ENCODE data around the gene ATXN7L3.
"Not testable (repeated sequence)": the region's sequence is repeated elsewhere in the genome, so short reads cannot be mapped to it uniquely, and the experiment has no call there.

The ATXN7L3 gene

DNA sequence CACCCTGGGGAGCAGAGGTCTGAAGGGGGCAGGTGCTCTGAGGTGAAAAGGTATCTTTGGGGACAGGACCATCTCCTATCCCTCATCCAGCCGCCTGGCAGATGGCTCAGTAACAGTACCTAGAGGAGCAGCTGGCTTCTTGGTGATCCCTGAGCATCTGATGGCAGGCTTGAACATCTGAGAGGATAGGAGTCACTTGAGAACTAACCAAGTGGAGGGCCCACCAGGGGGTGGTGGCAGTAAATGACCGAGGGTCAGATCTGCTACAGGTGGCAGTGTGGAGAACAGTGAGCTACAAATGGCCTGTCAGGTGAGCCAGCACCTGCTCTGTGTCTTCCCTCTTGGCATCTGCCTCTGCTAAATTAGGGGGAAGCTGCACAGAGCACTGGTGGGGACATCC, 44.2 kb downstream of the ATXN7L3 start:
- TF ChIP-seq, protein P1, sequence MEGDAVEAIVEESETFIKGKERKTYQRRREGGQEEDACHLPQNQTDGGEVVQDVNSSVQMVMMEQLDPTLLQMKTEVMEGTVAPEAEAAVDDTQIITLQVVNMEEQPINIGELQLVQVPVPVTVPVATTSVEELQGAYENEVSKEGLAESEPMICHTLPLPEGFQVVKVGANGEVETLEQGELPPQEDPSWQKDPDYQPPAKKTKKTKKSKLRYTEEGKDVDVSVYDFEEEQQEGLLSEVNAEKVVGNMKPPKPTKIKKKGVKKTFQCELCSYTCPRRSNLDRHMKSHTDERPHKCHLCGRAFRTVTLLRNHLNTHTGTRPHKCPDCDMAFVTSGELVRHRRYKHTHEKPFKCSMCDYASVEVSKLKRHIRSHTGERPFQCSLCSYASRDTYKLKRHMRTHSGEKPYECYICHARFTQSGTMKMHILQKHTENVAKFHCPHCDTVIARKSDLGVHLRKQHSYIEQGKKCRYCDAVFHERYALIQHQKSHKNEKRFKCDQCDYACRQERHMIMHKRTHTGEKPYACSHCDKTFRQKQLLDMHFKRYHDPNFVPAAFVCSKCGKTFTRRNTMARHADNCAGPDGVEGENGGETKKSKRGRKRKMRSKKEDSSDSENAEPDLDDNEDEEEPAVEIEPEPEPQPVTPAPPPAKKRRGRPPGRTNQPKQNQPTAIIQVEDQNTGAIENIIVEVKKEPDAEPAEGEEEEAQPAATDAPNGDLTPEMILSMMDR (IDR thresholded peaks at IDR 0.05; ENCODE audit: insufficient read depth, low read depth, low read length, missing control alignments), result no peak
- no peak for DNase-seq (ENCODE audit: low read depth)
- no peak overlapping the region for H3K4me3 ChIP-seq (ENCODE audit: low read length)

DNA sequence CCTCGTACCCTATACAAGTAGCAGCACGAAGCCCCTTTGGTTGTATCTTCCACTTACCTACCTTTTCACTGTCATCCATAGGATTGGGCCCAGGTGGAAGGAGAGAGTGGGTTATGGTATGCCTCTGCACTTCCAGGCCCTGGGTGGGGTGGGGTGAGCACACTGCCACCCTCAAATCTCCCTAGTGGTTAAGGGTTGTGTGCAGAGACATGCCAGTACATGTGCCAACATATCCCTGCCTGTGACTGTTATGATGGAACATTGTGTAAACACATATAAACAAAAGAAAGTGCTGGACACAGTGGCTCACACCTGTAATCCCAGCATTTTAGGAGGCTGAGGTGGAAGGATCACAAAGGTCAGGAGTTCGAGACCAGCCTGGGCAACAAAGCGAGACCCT, 46.8 kb downstream of the ATXN7L3 start:
- DNase-seq (ENCODE audit: low read depth), result peak; percentile 94
- H3K4me3 ChIP-seq (ENCODE audit: low read length), result no peak overlapping the region

DNA sequence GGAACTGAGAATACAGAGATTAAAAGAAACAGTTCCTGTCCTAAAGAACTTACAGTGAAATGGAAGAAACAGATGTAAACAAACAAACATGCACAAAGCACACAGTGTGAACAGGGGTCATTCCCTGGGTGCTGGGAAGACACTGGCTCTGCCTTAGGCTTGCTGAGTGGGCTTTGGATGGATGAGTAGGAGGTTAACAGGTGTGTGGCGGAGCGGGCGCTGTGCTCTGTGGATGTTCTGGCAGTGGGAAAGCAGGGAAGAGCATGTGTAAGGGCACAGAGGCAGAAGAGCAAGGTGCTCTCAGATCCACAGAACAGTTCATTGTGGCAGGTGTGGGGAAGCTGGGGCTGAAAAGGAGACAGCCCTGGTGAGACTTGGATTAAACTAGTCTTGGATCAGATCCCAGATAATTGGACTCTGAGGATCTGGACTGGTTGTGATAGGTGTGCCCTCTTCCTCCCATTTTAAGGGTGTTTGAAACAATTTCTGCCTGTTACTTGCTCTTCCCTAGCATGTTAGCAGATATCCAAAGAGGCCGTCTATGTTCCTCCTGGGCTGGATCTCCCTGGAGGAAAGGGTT, 49.8 kb downstream of the ATXN7L3 start:
- TF ChIP-seq, protein P1 (IDR thresholded peaks at IDR 0.05; ENCODE audit: insufficient read depth, low read depth, low read length, missing control alignments), result no peak

More for the DNA sequence above, 46.8 kb downstream of the ATXN7L3 start:
- TF ChIP-seq, protein P1 (IDR thresholded peaks at IDR 0.05; ENCODE audit: insufficient read depth, low read depth, low read length, missing control alignments), result peak; percentile 25

DNA sequence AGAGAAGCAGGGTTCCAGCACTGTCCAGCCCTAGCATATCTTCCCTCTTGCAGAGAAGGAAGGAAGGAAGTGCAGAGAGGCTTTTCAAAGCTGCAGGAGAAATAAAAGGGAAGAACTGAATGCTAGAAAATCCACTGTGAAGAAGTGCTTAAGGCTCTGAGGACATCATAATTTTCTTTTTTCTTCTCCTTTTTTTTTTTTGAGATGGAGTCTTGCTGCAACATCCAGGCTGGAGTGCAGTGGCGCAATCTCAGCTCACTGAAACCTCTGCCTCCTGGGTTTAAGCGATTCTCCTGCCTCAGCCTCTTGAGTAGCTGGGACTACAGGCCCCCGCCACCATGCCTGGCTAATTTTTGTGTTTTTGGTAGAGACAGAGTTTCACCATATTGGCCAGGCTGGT, 50.6 kb downstream of the ATXN7L3 start:
- H3K4me3 ChIP-seq (ENCODE audit: low read length); DNase-seq (ENCODE audit: low read depth): not testable (repeated sequence)

More for the DNA sequence above, 49.8 kb downstream of the ATXN7L3 start:
- no peak overlapping the region for H3K4me3 ChIP-seq (ENCODE audit: low read length)
- DNase-seq (ENCODE audit: low read depth), result no peak

DNA sequence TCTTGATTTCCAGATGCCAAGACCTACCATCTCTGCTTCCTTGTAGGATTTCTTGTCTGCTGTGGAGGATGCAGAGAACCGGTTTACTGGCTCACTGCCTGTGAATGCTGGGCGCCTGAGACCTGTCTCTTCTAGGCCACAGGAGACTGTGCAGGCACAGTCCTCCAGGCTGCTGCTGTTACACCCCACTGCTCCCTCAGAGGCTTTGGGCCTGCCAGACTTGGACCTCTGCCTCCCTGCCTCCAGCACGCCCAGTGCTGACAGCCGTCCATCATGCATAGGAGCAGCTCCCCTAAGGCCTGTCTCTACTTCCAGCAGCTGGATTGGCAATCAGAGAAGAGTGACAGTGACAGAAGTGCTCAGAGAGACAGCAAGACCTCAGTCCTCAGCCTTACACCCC, 51.9 kb downstream of the ATXN7L3 start:
- TF ChIP-seq, protein P1 (IDR thresholded peaks at IDR 0.05; ENCODE audit: insufficient read depth, low read depth, low read length, missing control alignments), result no peak
- no peak for DNase-seq (ENCODE audit: low read depth)
- no peak overlapping the region for H3K4me3 ChIP-seq (ENCODE audit: low read length)

DNA sequence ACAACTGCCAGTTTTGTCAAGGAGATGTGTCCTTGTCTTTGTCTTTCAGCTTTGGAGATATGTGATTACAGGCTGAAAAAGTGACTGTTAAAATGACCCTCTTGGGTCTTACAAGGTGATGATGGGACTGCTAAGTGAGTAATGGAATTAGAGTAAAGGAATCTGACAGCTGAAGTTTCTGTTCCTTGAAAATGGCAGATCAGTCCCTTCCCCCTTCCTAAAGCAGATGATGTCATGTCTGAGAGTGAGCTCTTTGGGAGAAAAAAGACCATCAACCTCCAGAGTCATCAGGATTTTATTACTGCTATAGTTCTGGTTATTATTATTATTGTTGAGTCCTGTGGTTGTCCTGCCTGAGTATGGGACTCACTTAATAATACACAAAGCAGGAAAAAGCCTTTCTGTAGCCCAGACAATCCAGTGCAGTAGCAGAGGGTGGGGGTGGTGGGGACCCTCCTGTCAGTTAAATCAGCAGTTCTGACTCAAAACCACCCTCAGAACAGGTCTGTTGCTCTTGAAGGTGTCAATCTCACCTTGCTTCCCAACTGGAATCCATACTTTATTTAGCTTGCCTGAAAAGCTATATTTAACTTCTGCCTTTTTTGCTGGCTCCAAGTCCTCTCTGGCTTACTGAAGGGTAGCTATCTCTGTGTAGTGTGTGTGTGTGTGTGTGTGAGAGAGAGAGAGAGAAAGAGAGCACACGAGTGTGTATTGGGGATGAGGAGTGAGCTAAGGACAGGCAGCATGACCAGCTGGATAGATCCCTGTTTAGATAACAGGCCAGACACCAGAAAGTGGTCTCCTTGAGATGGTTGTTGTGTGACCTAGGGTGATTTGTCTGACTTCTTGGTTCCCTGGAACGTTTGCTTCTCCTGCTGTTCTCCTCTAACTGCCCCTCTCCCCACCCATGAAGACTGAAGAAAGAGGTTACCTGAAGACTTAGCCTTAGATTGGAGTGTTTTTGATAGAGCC, 53.0 kb downstream of the ATXN7L3 start:
- no peak for DNase-seq (ENCODE audit: low read depth)
- no peak overlapping the region for H3K4me3 ChIP-seq (ENCODE audit: low read length)
- TF ChIP-seq, protein P1 (IDR thresholded peaks at IDR 0.05; ENCODE audit: insufficient read depth, low read depth, low read length, missing control alignments), result no peak

DNA sequence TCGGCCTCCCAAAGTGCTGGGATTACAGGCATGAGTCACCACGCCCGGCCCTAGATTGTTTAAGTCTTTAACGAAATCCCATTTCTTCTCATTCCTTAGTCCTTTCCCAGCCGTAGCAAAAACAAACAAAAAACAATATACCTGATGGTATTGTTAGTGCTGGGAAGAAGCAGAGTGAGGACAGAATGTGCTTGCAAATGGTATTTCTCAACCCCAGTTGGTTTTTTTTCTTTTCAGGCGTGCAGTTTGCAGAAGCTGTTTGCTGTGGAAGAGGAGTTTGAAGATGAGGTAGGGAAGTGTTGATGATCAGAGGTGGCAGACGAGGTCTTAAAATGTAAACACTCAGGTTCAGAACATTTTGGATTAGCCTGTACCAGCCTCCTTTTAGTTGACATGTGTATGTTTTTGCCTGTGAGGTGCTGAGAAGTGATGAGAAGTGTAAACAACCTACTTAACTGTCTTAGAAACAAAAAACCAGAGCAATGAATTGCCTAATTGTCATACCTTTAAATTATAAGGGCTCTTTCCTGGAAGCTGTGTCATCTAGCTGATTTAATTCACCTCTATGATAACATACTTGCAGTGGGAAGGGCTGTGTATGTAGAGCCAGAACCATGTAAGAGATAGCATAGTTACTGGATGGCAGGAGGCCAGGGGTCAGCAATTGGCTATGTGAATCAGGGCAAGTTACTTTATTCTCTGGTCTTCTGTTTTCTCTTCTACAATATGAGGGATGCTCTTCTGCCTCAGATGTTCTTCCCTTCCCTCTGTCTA, 54.5 kb downstream of the ATXN7L3 start:
- DNase-seq (ENCODE audit: low read depth), result no peak
- TF ChIP-seq, protein P1 (IDR thresholded peaks at IDR 0.05; ENCODE audit: insufficient read depth, low read depth, low read length, missing control alignments), result no peak
- H3K4me3 ChIP-seq (ENCODE audit: low read length), result no peak overlapping the region

DNA sequence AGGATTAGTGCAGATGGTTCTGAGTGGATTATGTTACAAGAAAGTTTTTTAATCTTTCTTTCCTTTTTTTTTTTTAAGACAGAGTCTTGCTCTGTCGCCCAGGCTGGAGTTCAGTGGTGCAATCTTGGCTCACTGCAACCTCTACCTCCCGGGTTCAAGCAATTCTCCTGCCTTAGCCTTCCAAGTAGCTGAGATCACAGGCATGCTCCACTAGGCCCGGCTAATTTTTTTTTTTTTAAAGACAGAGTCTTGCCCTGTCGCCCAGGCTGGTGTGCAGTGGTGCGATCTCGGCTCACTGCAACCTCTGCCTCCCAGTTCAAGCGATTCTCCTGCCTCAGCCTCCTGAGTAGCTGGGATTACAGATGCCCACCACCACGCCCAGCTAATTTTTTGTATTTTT, 55.8 kb downstream of the ATXN7L3 start:
- H3K4me3 ChIP-seq (ENCODE audit: low read length); DNase-seq (ENCODE audit: low read depth): not testable (repeated sequence)

Data from epithelial cell of esophagus (primary cell).